H4 (cell line): ENCODE measurements around the gene CDHR5. TPM values are rescaled to one million over a fixed set of nuclear protein-coding genes. Genes with fewer than 3 reads are reported as not detected.
A peak's percentile ranks its signal among the peaks of the same experiment; 100 is the strongest.

Source experiments
- DNase-seq: peaks from one replicate; pipeline ENCODE4 v3.0.0-alpha.2; 2015; ENCODE audit warnings: low spot score
- total RNA-seq: library from RNA; depleted of rRNA; stranded (reverse); fragments of >200 nt; shearing (Covaris generic); gene quantifications from 2 replicates; pipeline ENCODE4 v1.2.3, GENCODE V29; 2014; rRNA removed

Gene CDHR5
- total RNA-seq, 1 experiment from 2014 or later = not detected

GRCh38 chr11:568306-569157, 56.2 kb downstream of the CDHR5 start:
- DNase-seq = peak; percentile 91

- no peak for DNase-seq
Measured at GRCh38 chr11:567629-568292, 57.0 kb downstream of the CDHR5 start.

GRCh38 chr11:567011-567628, 57.6 kb downstream of the CDHR5 start:
- no peak for DNase-seq

Other genes starting within 250 kb of the CDHR5 start
- gene PKP3, start 230.7 kb downstream of the CDHR5 start, total RNA-seq = 2.4 and 3.0 TPM in 2 replicates
- gene SIGIRR, start 210.0 kb downstream of the CDHR5 start, total RNA-seq = 1.9 TPM in 1 of 2 replicates, not detected in the other
- not detected in 2 replicates for gene ANO9, start 182.9 kb downstream of the CDHR5 start, total RNA-seq
- gene PTDSS2, start 174.7 kb downstream of the CDHR5 start, total RNA-seq = 15.0 and 26.7 TPM in 2 replicates
- 150 and 205 TPM in 2 replicates for gene RNH1, start 117.7 kb downstream of the CDHR5 start, total RNA-seq
- gene HRAS, start 89.4 kb downstream of the CDHR5 start, total RNA-seq = 64.1 and 76.1 TPM in 2 replicates
- 0.18 and 0.19 TPM in 2 replicates for gene LRRC56, start 87.4 kb downstream of the CDHR5 start, total RNA-seq
- 1.4 and 2.6 TPM in 2 replicates for gene LMNTD2, start 64.2 kb downstream of the CDHR5 start, total RNA-seq
- 16.8 and 17.3 TPM in 2 replicates for gene RASSF7, start 64.0 kb downstream of the CDHR5 start, total RNA-seq
- 14.5 and 15.3 TPM in 2 replicates for gene PHRF1, start 48.5 kb downstream of the CDHR5 start, total RNA-seq
- 11.7 and 11.9 TPM in 2 replicates for gene IRF7, start 9.0 kb downstream of the CDHR5 start, total RNA-seq
- not detected in 2 replicates for gene SCT, start 2.2 kb upstream of the CDHR5 start, total RNA-seq
- not detected in 2 replicates for gene DRD4, start 12.3 kb upstream of the CDHR5 start, total RNA-seq
- gene DEAF1, start 70.3 kb upstream of the CDHR5 start, total RNA-seq = 24.9 and 29.9 TPM in 2 replicates
- gene TMEM80, start 70.9 kb upstream of the CDHR5 start, total RNA-seq = 15.8 and 16.4 TPM in 2 replicates
- gene EPS8L2, start 81.3 kb upstream of the CDHR5 start, total RNA-seq = 0.12 TPM in 1 of 2 replicates, not detected in the other
- 600 and 603 TPM in 2 replicates for gene TALDO1, start 122.5 kb upstream of the CDHR5 start, total RNA-seq
- 15.5 and 24.8 TPM in 2 replicates for gene GATD1, start 152.5 kb upstream of the CDHR5 start, total RNA-seq
- gene CEND1, start 165.1 kb upstream of the CDHR5 start, total RNA-seq = not detected in 2 replicates
- 19.6 and 35.8 TPM in 2 replicates for gene SLC25A22, start 173.3 kb upstream of the CDHR5 start, total RNA-seq
- gene PIDD1, start 180.3 kb upstream of the CDHR5 start, total RNA-seq = 2.2 and 4.2 TPM in 2 replicates
- 1,137 and 1,147 TPM in 2 replicates for gene RPLP2, start 185.0 kb upstream of the CDHR5 start, total RNA-seq
- 13.4 and 22.8 TPM in 2 replicates for gene PNPLA2, start 194.0 kb upstream of the CDHR5 start, total RNA-seq
- gene CRACR2B, start 203.0 kb upstream of the CDHR5 start, total RNA-seq = not detected in 2 replicates
- 825 and 1,008 TPM in 2 replicates for gene CD151, start 208.0 kb upstream of the CDHR5 start, total RNA-seq
- 199 and 210 TPM in 2 replicates for gene POLR2L, start 217.6 kb upstream of the CDHR5 start, total RNA-seq
- gene TSPAN4, start 217.9 kb upstream of the CDHR5 start, total RNA-seq = 117 and 131 TPM in 2 replicates